ENCODE results near the gene CRIP2. TPM values are rescaled to one million over a fixed set of nuclear protein-coding genes. Genes with fewer than 3 reads are reported as not detected.

Gene CRIP2
- total and polyA plus RNA-seq, 9 of the 15 experiments (the other 6 are each of a cell fraction or from before 2014, with no cell fraction given), result 0.18 to 2.0 (median 0.69) TPM; not detected in 1

DNA sequence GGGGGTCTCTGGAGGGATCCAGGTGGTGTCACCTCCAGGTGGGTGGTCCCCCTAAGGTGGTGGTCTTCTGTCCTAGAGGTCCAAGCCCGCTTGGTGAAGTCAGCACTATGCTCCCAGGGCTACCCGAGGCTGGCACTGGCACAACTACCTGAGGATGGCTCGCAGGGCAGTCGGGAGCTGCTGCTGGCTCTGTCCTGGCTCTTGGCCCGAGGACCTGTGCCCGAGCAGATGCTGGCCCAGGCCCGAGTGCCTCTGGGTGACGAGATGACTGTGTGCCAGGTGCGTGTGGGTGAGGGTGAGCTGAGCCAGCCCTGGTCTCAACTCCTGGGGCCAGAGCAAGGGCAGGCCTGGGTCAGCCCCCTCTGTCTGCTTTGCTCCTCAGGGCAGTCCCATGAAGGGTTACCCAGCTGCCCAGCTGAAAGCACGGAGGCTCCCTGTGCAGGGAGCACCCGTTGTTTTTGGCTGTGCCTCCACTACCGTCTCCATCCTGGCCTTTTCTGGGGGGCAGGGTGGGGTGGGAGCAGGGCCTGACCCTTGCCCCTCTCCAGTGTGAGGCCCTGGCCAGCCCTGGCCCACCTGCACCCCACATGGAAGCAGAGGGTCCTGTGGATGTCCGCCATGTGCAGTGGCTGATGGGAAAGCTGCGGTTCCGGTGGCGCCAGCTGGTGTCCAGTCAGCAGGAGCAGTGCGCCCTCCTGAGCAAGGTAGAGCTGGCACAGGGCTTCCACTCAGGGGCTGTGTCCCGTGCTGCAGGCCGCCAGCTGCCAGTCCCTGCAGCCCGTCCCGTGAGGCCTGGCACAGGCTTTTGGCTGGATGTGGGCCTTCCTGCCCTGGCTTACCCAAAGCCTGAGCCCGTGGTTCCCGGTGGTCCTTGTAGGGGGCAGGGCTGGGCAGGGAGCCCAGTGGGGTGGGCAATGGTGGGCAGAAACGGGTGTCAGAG is 17.7 kb downstream of the CRIP2 start:
- DNase-seq (ENCODE audit: extremely low read depth in 1 of 4, low spot score in 3 of 4) (no peak), FAIRE-seq (no peak), ATAC-seq (no peak)
- Histone ChIP-seq H2AFZ (ENCODE audit: low read depth, low read length) (no peak overlapping the region), H3K9me1 (ENCODE audit: control insufficient read depth, insufficient read depth, low read length) (no peaks in the 10 kb centered on the region), H3K9ac (ENCODE audit: insufficient read depth in 1 of 2, low read depth in 2 of 2, low read length in 2 of 2) (peak overlapping the region in 1 of 2 experiments; percentile 56; a peak in 1 of 4 replicates), H3K79me2 (ENCODE audit: control insufficient read depth, insufficient read depth, low read length) (peaks cover 5% of the 10 kb centered on the region; the same call in 2 of the 3 replicates), H3K4me1 (replicated peaks in 1 of 2; ENCODE audit: control insufficient read depth in 2 of 2, insufficient read depth in 2 of 2, low read length in 2 of 2) (peaks cover 0 to 85% of the 10 kb centered on the region in 2 experiments; a peak in 4 of 5 replicates), H3K4me3 (peak overlapping the region; percentile 83; the same call in 1 of the 2 replicates), H3K36me3 (ENCODE audit: control insufficient read depth, insufficient read depth, low read length) (peaks cover 2% of the 10 kb centered on the region; the same call in 1 of the 3 replicates), H3K9me3 (replicated peaks; ENCODE audit: control insufficient read depth, insufficient read depth, low read depth, low read length) (no peaks in the 10 kb centered on the region), H3K27ac (ENCODE audit: extremely low read depth, low read depth, low read length) (no peak overlapping the region), H3K27me3 (ENCODE audit: control insufficient read depth in 2 of 2, insufficient read depth in 2 of 2, low read length in 2 of 2) (no peaks in the 10 kb centered on the region), H3K4me2 (ENCODE audit: insufficient read depth, low read length) (peak overlapping the region; percentile 58; the same call in 1 of the 2 replicates), H4K20me1 (replicated peaks; ENCODE audit: control insufficient read depth, insufficient read depth, low read length) (peaks cover 6% of the 10 kb centered on the region)
- TF ChIP-seq RBFOX2 (IDR thresholded peaks at IDR 0.05; ENCODE audit: low read depth, low read length), result peak; percentile 44; the same call in 1 of the 2 replicates
- peak; percentile 34; the same call in 1 of the 2 replicates for TF ChIP-seq POLR2G (IDR thresholded peaks at IDR 0.05; ENCODE audit: low read depth, low read length)
- TF ChIP-seq, protein P1, sequence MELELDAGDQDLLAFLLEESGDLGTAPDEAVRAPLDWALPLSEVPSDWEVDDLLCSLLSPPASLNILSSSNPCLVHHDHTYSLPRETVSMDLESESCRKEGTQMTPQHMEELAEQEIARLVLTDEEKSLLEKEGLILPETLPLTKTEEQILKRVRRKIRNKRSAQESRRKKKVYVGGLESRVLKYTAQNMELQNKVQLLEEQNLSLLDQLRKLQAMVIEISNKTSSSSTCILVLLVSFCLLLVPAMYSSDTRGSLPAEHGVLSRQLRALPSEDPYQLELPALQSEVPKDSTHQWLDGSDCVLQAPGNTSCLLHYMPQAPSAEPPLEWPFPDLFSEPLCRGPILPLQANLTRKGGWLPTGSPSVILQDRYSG (tag; conservative IDR thresholded peaks at IDR 0.05; ENCODE audit: low read depth), result no peak
- TSS peak; percentile 63 for BruUV-seq (replicated peaks)
- POLR2A ChIA-PET, result interaction anchor here (0.6 to 2.1 kb wide), 3 partner anchors 8 to 928 kb away, joined by 3 to 15 read pairs (median 4); no protein-coding TSS in a partner anchor
- in situ Hi-C loops (cut with MboI) (no loop called here), intact Hi-C loops (cut with micrococcal nuclease) (no loop called here)
- CTCF ChIA-PET (ENCODE audit: low intra/inter-chr PET ratio), result no interaction called here
- WGBS (ENCODE audit: insufficient coverage, low coverage, missing lambda C conversion rate), result 75% methylated on average over 13 of the region's 24 CpGs
